ENCODE data around the gene OGDH.

DNA sequence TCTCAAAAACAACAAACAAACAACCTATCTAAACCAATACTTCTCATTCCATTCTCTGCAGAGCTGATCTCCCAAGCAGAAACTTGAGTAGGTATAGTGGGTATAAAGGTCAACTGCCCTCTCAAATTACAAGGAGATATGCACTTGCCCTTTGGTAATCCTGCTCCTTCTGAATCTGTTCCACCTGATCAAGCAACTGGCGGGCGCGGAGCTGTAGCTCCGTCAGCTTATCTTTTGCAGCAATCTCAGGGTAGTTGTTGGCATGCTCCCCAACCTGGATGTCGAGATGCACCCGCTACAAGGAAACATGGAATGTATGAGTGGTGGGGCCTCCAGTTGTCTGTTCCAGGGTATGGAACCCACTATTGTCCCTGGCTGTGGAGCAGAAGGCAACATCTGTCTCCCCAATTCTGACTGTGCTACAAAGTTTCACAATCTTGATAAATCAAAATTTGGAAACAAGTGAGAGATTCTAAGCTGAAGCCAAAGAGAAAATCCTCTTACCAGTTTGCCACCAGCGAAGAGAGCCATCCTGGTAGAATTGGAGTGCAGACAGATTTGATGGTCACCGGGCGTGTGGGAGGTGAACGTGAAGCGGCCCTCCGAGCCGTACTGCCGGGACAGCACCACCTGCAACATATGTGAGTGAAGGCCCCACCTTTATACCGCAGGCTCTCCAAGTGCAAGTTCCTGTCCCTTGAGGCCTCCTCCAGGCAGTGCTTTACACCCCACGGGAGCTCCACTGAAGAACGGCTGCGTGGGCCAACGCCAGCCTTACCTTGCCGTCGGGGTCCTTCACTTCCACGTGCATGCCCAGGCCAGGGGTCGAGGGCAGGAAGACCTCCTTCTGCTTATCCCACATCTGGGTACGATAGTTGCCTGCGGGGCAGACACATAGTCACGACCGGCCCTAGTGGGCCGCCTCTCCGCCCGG, 25.2 kb upstream of the OGDH start:
- TF ChIP-seq, protein P1, sequence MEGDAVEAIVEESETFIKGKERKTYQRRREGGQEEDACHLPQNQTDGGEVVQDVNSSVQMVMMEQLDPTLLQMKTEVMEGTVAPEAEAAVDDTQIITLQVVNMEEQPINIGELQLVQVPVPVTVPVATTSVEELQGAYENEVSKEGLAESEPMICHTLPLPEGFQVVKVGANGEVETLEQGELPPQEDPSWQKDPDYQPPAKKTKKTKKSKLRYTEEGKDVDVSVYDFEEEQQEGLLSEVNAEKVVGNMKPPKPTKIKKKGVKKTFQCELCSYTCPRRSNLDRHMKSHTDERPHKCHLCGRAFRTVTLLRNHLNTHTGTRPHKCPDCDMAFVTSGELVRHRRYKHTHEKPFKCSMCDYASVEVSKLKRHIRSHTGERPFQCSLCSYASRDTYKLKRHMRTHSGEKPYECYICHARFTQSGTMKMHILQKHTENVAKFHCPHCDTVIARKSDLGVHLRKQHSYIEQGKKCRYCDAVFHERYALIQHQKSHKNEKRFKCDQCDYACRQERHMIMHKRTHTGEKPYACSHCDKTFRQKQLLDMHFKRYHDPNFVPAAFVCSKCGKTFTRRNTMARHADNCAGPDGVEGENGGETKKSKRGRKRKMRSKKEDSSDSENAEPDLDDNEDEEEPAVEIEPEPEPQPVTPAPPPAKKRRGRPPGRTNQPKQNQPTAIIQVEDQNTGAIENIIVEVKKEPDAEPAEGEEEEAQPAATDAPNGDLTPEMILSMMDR (IDR thresholded peaks at IDR 0.05): no peak
- TF ChIP-seq POLR2A (IDR thresholded peaks at IDR 0.05): no peak
- TF ChIP-seq POLR2AphosphoS5 (IDR thresholded peaks at IDR 0.05): no peak

Data from suprapubic skin (tissue), 4 donors.